ENCODE measurements around the gene CLCNKB.
"Not testable (repeated sequence)": the region's sequence is repeated elsewhere in the genome, so short reads cannot be mapped to it uniquely, and the experiment has no call there.

The CLCNKB gene

DNA sequence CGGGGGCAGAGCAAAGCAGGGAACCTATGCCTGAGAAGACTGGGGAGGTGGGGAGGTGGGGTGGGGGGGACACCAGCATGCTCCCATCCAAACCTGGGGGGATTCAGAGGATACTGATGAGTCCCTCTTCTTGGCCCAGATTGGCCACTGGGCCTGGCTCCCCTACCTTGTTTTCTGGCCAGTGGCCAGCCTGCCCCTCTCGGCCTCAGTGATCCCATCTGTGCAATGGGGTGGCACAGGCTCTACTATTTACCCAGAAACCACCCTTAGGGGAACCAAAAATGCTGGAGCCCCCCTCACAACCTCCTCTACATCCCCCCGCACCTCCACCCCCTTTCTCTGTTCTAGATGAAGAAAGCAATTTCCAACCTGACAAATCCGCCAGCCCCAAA is 12.9 kb downstream of the CLCNKB start:
- not testable (repeated sequence) for H3K9me3 ChIP-seq (ENCODE audit: control insufficient read depth, low read length); H3K36me3 ChIP-seq (ENCODE audit: control insufficient read depth, insufficient read depth, low read length); H3K27ac ChIP-seq (ENCODE audit: insufficient read depth, low read length, poor library complexity, severe bottlenecking); H3K4me3 ChIP-seq (ENCODE audit: insufficient read depth, low read depth, low read length, poor library complexity, severe bottlenecking); DNase-seq; H3K27me3 ChIP-seq (replicated peaks; ENCODE audit: control insufficient read depth, insufficient read depth, low read length, poor library complexity, severe bottlenecking); H3K4me1 ChIP-seq (ENCODE audit: control insufficient read depth, insufficient read depth, low read length, poor library complexity, severe bottlenecking)

DNA sequence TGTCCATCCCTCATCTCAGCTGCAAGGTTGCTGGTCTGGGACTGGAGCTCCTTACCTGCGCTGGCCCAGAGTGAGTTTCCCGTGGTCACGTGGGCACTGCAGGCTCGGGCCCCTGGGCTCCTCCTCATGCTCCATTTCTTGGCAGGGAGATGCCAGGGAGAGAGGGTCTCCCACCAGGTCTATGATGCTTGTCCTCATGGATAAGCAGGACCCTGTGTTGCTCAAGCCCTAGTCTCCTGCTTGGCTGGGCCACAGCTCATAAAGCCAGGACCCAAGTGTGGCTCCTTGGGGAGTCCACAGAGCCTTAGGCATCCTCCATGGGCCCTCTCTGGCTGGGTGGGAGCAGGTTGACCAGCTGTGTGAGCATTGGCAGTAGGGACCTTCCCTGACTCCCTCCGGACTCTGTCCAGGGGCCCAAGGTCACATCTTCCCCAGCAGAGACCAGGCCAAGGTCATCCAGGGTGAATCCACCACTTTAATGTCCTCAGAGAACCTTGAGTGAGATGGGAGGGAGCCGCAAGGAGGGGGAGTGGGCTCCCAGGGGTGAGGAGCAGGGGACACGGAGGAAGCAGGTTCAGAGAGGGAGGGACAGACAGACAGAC is 13.8 kb downstream of the CLCNKB start:
- H3K4me3 ChIP-seq (ENCODE audit: insufficient read depth, low read depth, low read length, poor library complexity, severe bottlenecking); DNase-seq; H3K4me1 ChIP-seq (ENCODE audit: control insufficient read depth, insufficient read depth, low read length, poor library complexity, severe bottlenecking); H3K9me3 ChIP-seq (ENCODE audit: control insufficient read depth, low read length); H3K27me3 ChIP-seq (replicated peaks; ENCODE audit: control insufficient read depth, insufficient read depth, low read length, poor library complexity, severe bottlenecking); H3K27ac ChIP-seq (ENCODE audit: insufficient read depth, low read length, poor library complexity, severe bottlenecking); H3K36me3 ChIP-seq (ENCODE audit: control insufficient read depth, insufficient read depth, low read length): not testable (repeated sequence)

- DNase-seq; H3K27me3 ChIP-seq (replicated peaks; ENCODE audit: control insufficient read depth, insufficient read depth, low read length, poor library complexity, severe bottlenecking); H3K4me1 ChIP-seq (ENCODE audit: control insufficient read depth, insufficient read depth, low read length, poor library complexity, severe bottlenecking); H3K9me3 ChIP-seq (ENCODE audit: control insufficient read depth, low read length); H3K36me3 ChIP-seq (ENCODE audit: control insufficient read depth, insufficient read depth, low read length); H3K27ac ChIP-seq (ENCODE audit: insufficient read depth, low read length, poor library complexity, severe bottlenecking); H3K4me3 ChIP-seq (ENCODE audit: insufficient read depth, low read depth, low read length, poor library complexity, severe bottlenecking): not testable (repeated sequence)
Observed at GRCh38 chr1:16058394-16059120, 15.0 kb downstream of the CLCNKB start.

- Histone ChIP-seq H3K9me3 (ENCODE audit: control insufficient read depth, low read length) (no peaks in the 10 kb centered on the region), H3K27me3 (replicated peaks; ENCODE audit: control insufficient read depth, insufficient read depth, low read length, poor library complexity, severe bottlenecking) (no peaks in the 10 kb centered on the region), H3K36me3 (ENCODE audit: control insufficient read depth, insufficient read depth, low read length) (no peaks in the 10 kb centered on the region), H3K27ac (ENCODE audit: insufficient read depth, low read length, poor library complexity, severe bottlenecking) (no peak overlapping the region), H3K4me1 (ENCODE audit: control insufficient read depth, insufficient read depth, low read length, poor library complexity, severe bottlenecking) (peaks cover 7% of the 10 kb centered on the region), H3K4me3 (ENCODE audit: insufficient read depth, low read depth, low read length, poor library complexity, severe bottlenecking) (no peak overlapping the region)
- no peak for DNase-seq
Observed at GRCh38 chr1:16061266-16061665, 17.7 kb downstream of the CLCNKB start.

GRCh38 chr1:16061989-16062686 is 18.6 kb downstream of the CLCNKB start:
- H3K4me1 ChIP-seq (ENCODE audit: control insufficient read depth, insufficient read depth, low read length, poor library complexity, severe bottlenecking); H3K27ac ChIP-seq (ENCODE audit: insufficient read depth, low read length, poor library complexity, severe bottlenecking); DNase-seq; H3K27me3 ChIP-seq (replicated peaks; ENCODE audit: control insufficient read depth, insufficient read depth, low read length, poor library complexity, severe bottlenecking); H3K36me3 ChIP-seq (ENCODE audit: control insufficient read depth, insufficient read depth, low read length); H3K9me3 ChIP-seq (ENCODE audit: control insufficient read depth, low read length); H3K4me3 ChIP-seq (ENCODE audit: insufficient read depth, low read depth, low read length, poor library complexity, severe bottlenecking): not testable (repeated sequence)

DNA sequence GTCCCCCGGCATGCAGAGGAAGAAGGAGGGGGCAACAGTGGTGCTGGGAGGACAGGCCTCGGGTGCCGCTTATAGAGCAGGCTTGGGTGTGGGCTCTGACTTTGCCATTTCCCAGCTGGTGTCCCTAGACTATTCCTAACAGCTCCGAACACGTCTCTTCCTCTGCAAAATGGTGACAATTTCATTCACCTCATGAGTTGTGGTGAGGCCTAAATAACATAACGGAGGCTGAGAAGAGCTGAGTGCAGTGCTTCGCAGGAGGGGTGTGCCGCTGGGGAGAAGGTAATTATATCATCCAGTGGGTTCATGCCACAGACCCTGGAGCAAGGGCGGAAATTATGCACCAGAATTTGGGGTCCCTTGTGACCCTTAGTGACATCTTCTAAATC is 19.1 kb downstream of the CLCNKB start:
- not testable (repeated sequence) for H3K4me1 ChIP-seq (ENCODE audit: control insufficient read depth, insufficient read depth, low read length, poor library complexity, severe bottlenecking); DNase-seq; H3K4me3 ChIP-seq (ENCODE audit: insufficient read depth, low read depth, low read length, poor library complexity, severe bottlenecking); H3K27me3 ChIP-seq (replicated peaks; ENCODE audit: control insufficient read depth, insufficient read depth, low read length, poor library complexity, severe bottlenecking); H3K27ac ChIP-seq (ENCODE audit: insufficient read depth, low read length, poor library complexity, severe bottlenecking); H3K9me3 ChIP-seq (ENCODE audit: control insufficient read depth, low read length); H3K36me3 ChIP-seq (ENCODE audit: control insufficient read depth, insufficient read depth, low read length)

- H3K4me1 ChIP-seq (ENCODE audit: control insufficient read depth, insufficient read depth, low read length, poor library complexity, severe bottlenecking), result peaks cover 7% of the 10 kb centered on the region
- H3K27ac ChIP-seq (ENCODE audit: insufficient read depth, low read length, poor library complexity, severe bottlenecking), result no peak overlapping the region
- no peak overlapping the region for H3K4me3 ChIP-seq (ENCODE audit: insufficient read depth, low read depth, low read length, poor library complexity, severe bottlenecking)
- no peaks in the 10 kb centered on the region for H3K36me3 ChIP-seq (ENCODE audit: control insufficient read depth, insufficient read depth, low read length)
- DNase-seq, result no peak
- no peaks in the 10 kb centered on the region for H3K27me3 ChIP-seq (replicated peaks; ENCODE audit: control insufficient read depth, insufficient read depth, low read length, poor library complexity, severe bottlenecking)
- H3K9me3 ChIP-seq (ENCODE audit: control insufficient read depth, low read length), result no peaks in the 10 kb centered on the region
Observed at GRCh38 chr1:16063226-16063829, 19.7 kb downstream of the CLCNKB start.

- no peak for DNase-seq
- no peak overlapping the region for H3K4me3 ChIP-seq (ENCODE audit: insufficient read depth, low read depth, low read length, poor library complexity, severe bottlenecking)
- no peaks in the 10 kb centered on the region for H3K36me3 ChIP-seq (ENCODE audit: control insufficient read depth, insufficient read depth, low read length)
- no peaks in the 10 kb centered on the region for H3K27me3 ChIP-seq (replicated peaks; ENCODE audit: control insufficient read depth, insufficient read depth, low read length, poor library complexity, severe bottlenecking)
- H3K9me3 ChIP-seq (ENCODE audit: control insufficient read depth, low read length), result no peaks in the 10 kb centered on the region
- no peak overlapping the region for H3K27ac ChIP-seq (ENCODE audit: insufficient read depth, low read length, poor library complexity, severe bottlenecking)
- peaks cover 7% of the 10 kb centered on the region for H3K4me1 ChIP-seq (ENCODE audit: control insufficient read depth, insufficient read depth, low read length, poor library complexity, severe bottlenecking)
Observed at GRCh38 chr1:16063921-16064320, 20.3 kb downstream of the CLCNKB start.

DNA sequence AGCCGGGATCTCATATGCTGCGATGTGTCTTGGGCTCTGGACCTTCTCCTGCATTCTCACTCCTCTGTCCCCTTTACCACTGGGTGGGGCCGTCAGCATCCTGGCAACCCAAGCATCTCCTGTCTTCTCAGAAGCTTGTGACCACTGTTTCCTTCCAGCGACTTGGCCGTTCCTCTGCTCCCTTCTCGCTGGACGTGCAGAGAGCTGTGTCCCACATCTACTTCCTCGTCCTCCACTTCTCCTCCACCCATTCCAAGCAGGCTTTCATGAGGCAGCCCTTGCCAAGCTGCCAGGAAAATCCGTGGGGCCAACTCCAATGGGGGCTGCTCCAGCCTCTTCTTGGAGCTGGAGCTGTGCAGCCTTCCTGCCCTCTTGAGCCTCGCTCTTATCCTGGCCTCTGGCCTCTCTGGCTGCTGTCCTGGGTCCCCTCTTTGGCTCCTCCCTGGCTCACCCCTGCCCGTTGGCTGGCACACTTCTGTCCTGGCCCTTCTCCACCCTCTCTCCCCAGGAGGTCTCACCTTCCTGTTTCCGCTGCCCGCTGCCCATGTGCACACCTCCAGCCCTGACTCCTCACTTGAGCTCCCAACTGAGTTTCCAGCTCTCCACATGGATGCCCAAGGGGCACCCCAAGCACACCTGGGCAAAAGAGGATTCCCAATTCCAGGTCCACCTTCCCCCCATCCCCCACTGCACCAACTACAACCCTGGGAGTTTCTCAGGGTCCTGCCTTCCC is 21.1 kb downstream of the CLCNKB start:
- Histone ChIP-seq H3K36me3 (ENCODE audit: control insufficient read depth, insufficient read depth, low read length) (no peaks in the 10 kb centered on the region), H3K27me3 (replicated peaks; ENCODE audit: control insufficient read depth, insufficient read depth, low read length, poor library complexity, severe bottlenecking) (no peaks in the 10 kb centered on the region), H3K27ac (ENCODE audit: insufficient read depth, low read length, poor library complexity, severe bottlenecking) (no peak overlapping the region), H3K4me3 (ENCODE audit: insufficient read depth, low read depth, low read length, poor library complexity, severe bottlenecking) (no peak overlapping the region), H3K4me1 (ENCODE audit: control insufficient read depth, insufficient read depth, low read length, poor library complexity, severe bottlenecking) (peaks cover 7% of the 10 kb centered on the region), H3K9me3 (ENCODE audit: control insufficient read depth, low read length) (no peaks in the 10 kb centered on the region)
- DNase-seq, result no peak
